Endothelial cell of umbilical vein (primary cell): ENCODE data around the gene PTCHD4. TPM values are rescaled to one million over a fixed set of nuclear protein-coding genes. Genes with fewer than 3 reads are reported as not detected.

Experiments
- BruUV-seq: library from RNA; stranded (reverse); fragments of 400-500 nt; replicated peaks from 2 replicates; lab custom pipeline; 2021; lab: Mats Ljungman, UMichigan
- CTCF ChIA-PET: fragments of 300-600, 350-600 bp; sonication (Branson Sonifier 250); formaldehyde crosslinking; loops from one replicate; lab custom pipeline; 2021; ENCODE audit warnings: antibody characterized with exemption, inconsistent platforms; lab: Charles Lee
- POLR2A ChIA-PET: fragments of 300-600, 350-600 bp; sonication (Branson Sonifier 250); formaldehyde crosslinking; loops from one replicate; lab custom pipeline; 2021; ENCODE audit warnings: antibody characterized with exemption, inconsistent platforms; lab: Charles Lee
- DNase-seq: peaks from one replicate; pipeline ENCODE4 v3.0.0-alpha.2; 2011; ENCODE audit warnings: low read depth, low spot score
- FAIRE-seq: peaks from 2 replicates; lab custom pipeline; 2011; peaks lifted over from hg19 to GRCh38; lab: Jason Lieb, UNC
- H2AFZ ChIP-seq: 2 replicates; pipeline ENCODE4 v1.6.0; 2012; ENCODE audit warnings: low read depth, low read length, control low read depth, inconsistent platforms
- H3K27ac ChIP-seq: 2 replicates; pipeline ENCODE4 v1.5.1; 2011; ENCODE audit warnings: low read depth, mild to moderate bottlenecking, control low read depth, low read length, moderate library complexity; ENCODE audit not compliant: insufficient read depth
- H3K27me3 ChIP-seq, 2 experiments: 2 replicates each; pipeline versions ENCODE4 v1.6.0 to v1.6.1; 2011; ENCODE audit warnings: low read length in 2 of 2, mixed read lengths in 1 of 2; ENCODE audit not compliant: control insufficient read depth in 2 of 2, insufficient read depth in 2 of 2
- H3K36me3 ChIP-seq, 2 experiments: 2 replicates in 1 of 2; 3 replicates in 1 of 2; pipeline ENCODE4 v1.5.1; 2011; ENCODE audit warnings: low read length in 2 of 2, mild to moderate bottlenecking in 1 of 2, moderate library complexity in 1 of 2; ENCODE audit not compliant: control insufficient read depth in 2 of 2, insufficient read depth in 2 of 2; ENCODE audit errors: extremely low read depth in 1 of 2
- H3K4me1 ChIP-seq: 3 replicates; pipeline ENCODE4 v1.5.1; 2011; ENCODE audit warnings: mild to moderate bottlenecking, low read length; ENCODE audit not compliant: control insufficient read depth, insufficient read depth; ENCODE audit errors: extremely low read depth
- H3K4me2 ChIP-seq: 2 replicates; pipeline ENCODE4 v1.6.1; 2011; ENCODE audit warnings: low read length, control low read depth, mixed read lengths; ENCODE audit not compliant: insufficient read depth
- H3K4me3 ChIP-seq, 3 experiments: fragments of 200-600 bp in 1 of 3; sonication (generic), shearing (Covaris generic) in 1 of 3; replicated peaks in 1 of 3; 2 replicates each; pipeline ENCODE4 v1.5.1; 2011 to 2016; ENCODE audit warnings: control low read depth in 3 of 3, low read length in 3 of 3, mild to moderate bottlenecking in 2 of 3, inconsistent platforms in 1 of 3, low read depth in 1 of 3, moderate library complexity in 1 of 3; ENCODE audit not compliant: insufficient read depth in 1 of 3
- H3K79me2 ChIP-seq: 2 replicates; pipeline ENCODE4 v1.6.0; 2012; ENCODE audit warnings: low read length, inconsistent platforms; ENCODE audit not compliant: control insufficient read depth, insufficient read depth
- H3K9ac ChIP-seq: replicated peaks from 2 replicates; pipeline ENCODE3; 2011; ENCODE audit warnings: low read length, control low read depth; ENCODE audit not compliant: insufficient read depth; ENCODE audit errors: extremely low read depth
- H3K9me1 ChIP-seq: replicated peaks from 3 replicates; pipeline ENCODE4 v1.6.0; 2011; ENCODE audit warnings: mild to moderate bottlenecking, low read length; ENCODE audit not compliant: control insufficient read depth, insufficient read depth; ENCODE audit errors: extremely low read depth
- H3K9me3 ChIP-seq: replicated peaks from 2 replicates; pipeline ENCODE4 v1.5.1; 2012; ENCODE audit warnings: low read length, inconsistent platforms; ENCODE audit not compliant: control insufficient read depth, insufficient read depth
- H4K20me1 ChIP-seq: replicated peaks from 2 replicates; pipeline ENCODE3; 2011; ENCODE audit warnings: mild to moderate bottlenecking, low read length; ENCODE audit not compliant: control insufficient read depth, insufficient read depth; ENCODE audit errors: extremely low read depth
- CTCF ChIP-seq, 2 donors: IDR thresholded peaks; 1 replicate in 1 of 2; 2 replicates in 1 of 2; pipeline ENCODE4 v1.5.1; 2011; ENCODE audit warnings: low read length in 2 of 2, mild to moderate bottlenecking in 2 of 2, moderate library complexity in 2 of 2, control low read depth in 1 of 2, inconsistent platforms in 1 of 2, low read depth in 1 of 2; ENCODE audit not compliant: insufficient read depth in 1 of 2; ENCODE audit errors: extremely low read depth in 1 of 2
- EZH2 ChIP-seq: IDR thresholded peaks from 2 replicates; pipeline ENCODE4 v1.6.1; 2012; ENCODE audit warnings: borderline replicate concordance, low read depth, mild to moderate bottlenecking, moderate library complexity, low read length, inconsistent platforms; ENCODE audit not compliant: severe bottlenecking
- FOS ChIP-seq: IDR thresholded peaks from 2 replicates; pipeline ENCODE4 v1.6.1; 2011; ENCODE audit warnings: mild to moderate bottlenecking, low read length, moderate library complexity, borderline replicate concordance; ENCODE audit not compliant: insufficient read depth
- GATA2 ChIP-seq: IDR thresholded peaks from 2 replicates; pipeline ENCODE4 v1.7.0; 2011; ENCODE audit warnings: low read depth, mild to moderate bottlenecking, moderate library complexity, mixed read lengths, low read length; ENCODE audit not compliant: insufficient read length, insufficient read depth
- JUN ChIP-seq: IDR thresholded peaks from 2 replicates; pipeline ENCODE4 v1.6.1; 2011; ENCODE audit warnings: borderline replicate concordance, low read depth; ENCODE audit not compliant: insufficient read length, insufficient read depth
- MYC ChIP-seq: IDR thresholded peaks from one replicate; pipeline ENCODE4 v1.6.1; 2011; ENCODE audit warnings: mild to moderate bottlenecking, low read depth, low read length
- POLR2A ChIP-seq: IDR thresholded peaks from 2 replicates; pipeline ENCODE4 v1.6.1; 2012; ENCODE audit warnings: low read depth, mild to moderate bottlenecking, control low read depth, low read length
- POLR2AphosphoS5 ChIP-seq: IDR thresholded peaks from 2 replicates; pipeline ENCODE4 v1.6.1; 2012; ENCODE audit warnings: low read depth, mild to moderate bottlenecking, control low read depth, low read length, moderate library complexity; ENCODE audit not compliant: insufficient read depth
- dilution Hi-C: fragments of 300-500 bp; cut with MboI; formaldehyde crosslinking; loops from one replicate; pipeline ENCODE4 v1.15.0; 2019; ENCODE audit warnings: low sequenced_read_pairs; ENCODE audit not compliant: extremely low pct_ligation_motif_present
- intact Hi-C: fragments of 100-400 bp; cut with micrococcal nuclease; formaldehyde crosslinking; loops from one replicate; pipeline ENCODE4 v1.10.0; 2022
- polyA plus RNA-seq, 4 experiments: library from polyadenylated mRNA; depleted of rRNA in 3 of 4; stranded (reverse) in 3 of 4; unstranded in 1 of 4; fragments of >200 nt; gene quantifications; 2 replicates each; pipeline versions ENCODE4 v1.2.1 to v1.2.3, GENCODE V29; 2011 to 2012; ENCODE audit warnings: missing spikeins in 1 of 4
- total RNA-seq: library from RNA; stranded (reverse); gene quantifications from 2 replicates; pipeline ENCODE4 v1.2.3, GENCODE V29; 2021
- TF ChIP-seq, protein P1 (sequence below): IDR thresholded peaks from 2 replicates; pipeline ENCODE4 v1.6.1; 2011; ENCODE audit not compliant: insufficient read depth, insufficient read length

The PTCHD4 gene
- total and polyA plus RNA-seq, 2 donors (not counting 3 experiments of a cell fraction or from before 2014, with no cell fraction given): 1.3 to 2.0 TPM

DNA sequence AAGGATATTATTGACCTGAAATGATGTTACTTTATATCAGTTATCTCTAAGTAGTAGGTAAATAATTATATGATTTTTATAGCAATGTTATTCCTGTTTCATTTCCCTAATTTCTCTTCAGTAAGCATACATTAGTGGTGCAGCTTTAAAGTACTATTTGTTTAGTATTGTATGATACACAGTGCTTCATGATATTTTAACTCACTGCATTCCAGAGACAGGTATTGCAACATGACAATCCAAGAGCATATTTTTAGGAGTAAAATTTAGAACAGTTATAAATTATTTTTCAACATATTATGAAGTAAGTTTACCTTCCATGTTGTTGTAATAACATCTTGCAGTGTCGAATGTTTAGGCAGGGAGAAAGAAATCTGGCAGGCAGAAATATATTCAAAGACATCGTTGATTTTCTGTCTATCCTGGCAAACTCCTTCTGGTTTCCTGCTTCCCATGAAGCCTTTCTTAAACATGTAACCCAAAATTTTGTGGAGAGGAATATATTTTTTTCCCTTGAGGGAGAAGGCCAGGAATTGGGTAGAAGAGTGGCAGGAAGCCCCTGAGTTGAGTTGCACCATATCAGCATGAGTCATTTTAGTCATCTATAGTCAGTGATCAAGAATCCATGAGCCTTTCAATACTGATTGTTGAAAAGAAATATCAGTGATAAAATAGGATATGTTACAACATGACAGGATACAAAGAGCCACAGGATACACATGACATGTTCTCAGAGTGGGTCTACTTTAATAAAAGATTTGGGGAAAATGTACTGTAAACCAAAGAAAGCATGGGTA is 29.0 kb upstream of the PTCHD4 start:
- no peaks in the 10 kb centered on the region for H3K4me1 ChIP-seq
- H3K9me3 ChIP-seq: no peaks in the 10 kb centered on the region
- TF ChIP-seq POLR2A: no peak
- TF ChIP-seq, protein P1, sequence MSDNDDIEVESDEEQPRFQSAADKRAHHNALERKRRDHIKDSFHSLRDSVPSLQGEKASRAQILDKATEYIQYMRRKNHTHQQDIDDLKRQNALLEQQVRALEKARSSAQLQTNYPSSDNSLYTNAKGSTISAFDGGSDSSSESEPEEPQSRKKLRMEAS: no peak
- TF ChIP-seq FOS: no peak
- dilution Hi-C loops: no loop called here
- H4K20me1 ChIP-seq: no peaks in the 10 kb centered on the region
- H3K79me2 ChIP-seq: no peaks in the 10 kb centered on the region
- intact Hi-C loops: no loop called here
- DNase-seq (no peak), FAIRE-seq (no peak)
- no peaks in the 10 kb centered on the region for H3K36me3 ChIP-seq
- no peak overlapping the region for H3K4me3 ChIP-seq
- CTCF ChIA-PET: interaction anchor here (1.4 kb wide), 1 partner anchor 13 kb away, joined by 3 read pairs; no protein-coding TSS in a partner anchor
- H3K9me1 ChIP-seq: no peaks in the 10 kb centered on the region
- H2AFZ ChIP-seq: no peak overlapping the region
- no TSS peak for BruUV-seq
- no peak overlapping the region for H3K4me2 ChIP-seq
- POLR2A ChIA-PET: no interaction called here
- no peak overlapping the region for H3K9ac ChIP-seq
- no peak overlapping the region for H3K27ac ChIP-seq
- no peaks in the 10 kb centered on the region for H3K27me3 ChIP-seq

DNA sequence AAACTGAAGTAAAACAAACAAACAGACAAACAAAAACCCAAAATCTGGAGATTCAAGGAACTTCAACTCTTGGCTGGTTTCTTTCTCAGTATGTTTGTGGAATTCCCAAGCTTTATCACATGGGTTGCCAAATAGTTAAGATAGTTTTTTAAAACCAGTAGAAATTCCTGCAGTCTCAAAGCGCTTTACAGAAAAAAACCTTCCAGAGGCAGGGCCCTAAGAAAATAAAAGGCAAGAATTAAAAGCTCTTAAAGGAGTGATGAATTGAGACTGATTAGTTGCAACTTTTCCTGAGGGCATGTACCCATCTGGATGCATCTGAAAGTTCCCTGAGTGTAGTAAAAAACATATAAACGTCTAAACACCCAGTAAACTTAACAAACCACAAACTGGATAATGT is 25.9 kb upstream of the PTCHD4 start:
- Histone ChIP-seq H3K27ac (no peak overlapping the region), H3K9me3 (no peaks in the 10 kb centered on the region), H3K9me1 (no peaks in the 10 kb centered on the region), H3K4me3 (no peak overlapping the region), H3K79me2 (no peaks in the 10 kb centered on the region), H3K4me2 (no peak overlapping the region), H3K9ac (no peak overlapping the region), H2AFZ (no peak overlapping the region), H3K4me1 (no peaks in the 10 kb centered on the region), H4K20me1 (no peaks in the 10 kb centered on the region), H3K36me3 (no peaks in the 10 kb centered on the region), H3K27me3 (no peaks in the 10 kb centered on the region)
- POLR2A ChIA-PET: no interaction called here
- FAIRE-seq (no peak), DNase-seq (no peak)
- intact Hi-C loops: no loop called here
- no TSS peak for BruUV-seq
- dilution Hi-C loops: no loop called here
- CTCF ChIA-PET: no interaction called here
- TF ChIP-seq POLR2AphosphoS5 (no peak), JUN (no peak), POLR2A (no peak), FOS (no peak), MYC (no peak), EZH2 (no peak), GATA2 (no peak), CTCF (IDR thresholded peaks at IDR 0.05; ENCODE audit: extremely low read depth in 1 of 2, insufficient read depth in 1 of 2, low read depth in 1 of 2, low read length in 2 of 2) (no peak)
- TF ChIP-seq, protein P1: no peak
